Fibroblast of the aortic adventitia (primary cell): ENCODE results near the gene SMO. TPM values are rescaled to one million over a fixed set of nuclear protein-coding genes. Genes with fewer than 3 reads are reported as not detected.

Experiments
- DNase-seq: peaks from one replicate; pipeline ENCODE4 v3.0.0-alpha.2; 2010; ENCODE audit warnings: low read depth
- H3K4me3 ChIP-seq: 2 replicates; pipeline ENCODE4 v1.5.1; 2011; ENCODE audit warnings: low read depth, mild to moderate bottlenecking, control low read depth, low read length, moderate library complexity
- CTCF ChIP-seq: IDR thresholded peaks from 2 replicates; pipeline ENCODE4 v1.5.1; 2011; ENCODE audit warnings: mild to moderate bottlenecking, low read length, control low read depth, inconsistent platforms; ENCODE audit not compliant: insufficient read depth
- total RNA-seq: library from RNA; depleted of rRNA; stranded (reverse); fragments of >200 nt; gene quantifications from 2 replicates; pipeline ENCODE4 v1.2.3, GENCODE V29; 2012; ENCODE audit warnings: low replicate concordance

Gene SMO
- total RNA-seq, 1 donor: 4.2 TPM

- H3K4me3 ChIP-seq: peak overlapping the region; percentile 73
- DNase-seq: no peak
- no peak for TF ChIP-seq CTCF
Measured at GRCh38 chr7:129187681-129188371, 607 bp upstream of the SMO start.

- no peak for TF ChIP-seq CTCF
- peak overlapping the region; percentile 73 for H3K4me3 ChIP-seq
- no peak for DNase-seq
Measured at GRCh38 chr7:129188892-129189660, 643 bp downstream of the SMO start.

- peak; percentile 16 for DNase-seq
- TF ChIP-seq CTCF: no peak
- peak overlapping the region; percentile 73 for H3K4me3 ChIP-seq
Measured at GRCh38 chr7:129189661-129190310, 1.4 kb downstream of the SMO start.

GRCh38 chr7:129191272-129191671, 2.8 kb downstream of the SMO start:
- TF ChIP-seq CTCF: no peak
- H3K4me3 ChIP-seq: no peak overlapping the region
- no peak for DNase-seq

GRCh38 chr7:129193892-129194291, 5.5 kb downstream of the SMO start:
- no peak for TF ChIP-seq CTCF
- DNase-seq: no peak

GRCh38 chr7:129197771-129198170, 9.3 kb downstream of the SMO start:
- no peak for TF ChIP-seq CTCF
- no peak for DNase-seq
- no peak overlapping the region for H3K4me3 ChIP-seq

More at GRCh38 chr7:129193892-129194291, 5.5 kb downstream of the SMO start:
- H3K4me3 ChIP-seq: no peak overlapping the region
